GM19372 (cell line): Measurements from ENCODE around the gene BAG1.

ENCODE experiments used
- ATAC-seq: cut with Tn5 transposase; IDR thresholded peaks from one replicate; pipeline ENCODE4 v1.9.1; 2021; ENCODE audit warnings: mild to moderate bottlenecking, low read depth, moderate library complexity; ENCODE audit not compliant: unreplicated experiment

BAG1 gene

DNA sequence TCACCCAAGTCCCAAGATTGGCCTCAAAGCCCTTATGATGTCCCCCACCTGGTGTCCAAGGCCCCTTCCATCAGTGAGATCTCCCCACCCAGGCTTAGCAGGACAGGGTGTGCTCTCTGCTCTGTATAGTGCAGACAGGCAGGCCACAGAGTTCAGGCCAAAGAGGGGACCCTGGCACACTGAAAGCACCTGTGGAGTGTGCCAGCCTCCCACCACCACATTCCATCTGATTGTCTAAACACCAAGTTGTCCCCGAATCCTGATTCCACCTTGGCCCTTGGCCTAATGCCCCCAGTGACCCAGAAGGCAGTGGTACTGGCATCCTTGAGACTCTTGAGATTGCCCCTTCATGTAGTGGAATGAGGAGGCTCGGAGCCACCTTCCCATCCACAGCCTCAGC lies 19.2 kb downstream of the BAG1 start:
- no peak for ATAC-seq

DNA sequence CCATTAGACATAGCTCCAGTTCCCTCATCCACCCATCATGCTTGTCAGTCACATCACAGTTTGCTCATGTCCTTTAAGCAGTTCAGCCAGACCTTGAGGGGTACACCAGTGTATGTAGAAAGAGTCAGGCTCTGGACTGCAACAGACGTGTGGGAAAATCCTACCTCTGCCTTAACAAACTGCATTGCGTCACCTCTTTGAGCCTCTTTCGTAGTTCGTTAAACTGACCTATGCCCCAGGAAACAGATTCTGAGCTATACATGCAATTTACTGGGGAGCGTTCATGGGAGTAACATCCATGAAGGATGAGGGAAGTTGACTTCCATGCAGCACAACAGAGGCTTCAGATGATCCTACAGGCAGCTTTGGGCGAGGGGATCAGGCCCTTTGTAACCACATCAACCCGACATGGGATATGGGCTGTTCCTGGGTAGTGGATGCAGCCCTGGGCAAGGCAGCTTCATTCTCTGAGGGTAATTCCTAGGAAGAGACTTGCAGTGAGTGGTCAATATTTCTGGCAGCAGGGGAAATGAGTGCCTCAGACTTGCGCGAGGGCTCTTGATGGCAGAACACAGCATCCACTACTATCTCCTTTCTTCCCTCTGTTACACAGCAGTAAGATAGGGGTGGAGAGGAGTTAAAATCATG lies 20.2 kb downstream of the BAG1 start:
- no peak for ATAC-seq

- ATAC-seq: no peak
These were observed 21.8 kb downstream of the BAG1 start for GRCh38 chr9:33242609-33243134.

DNA sequence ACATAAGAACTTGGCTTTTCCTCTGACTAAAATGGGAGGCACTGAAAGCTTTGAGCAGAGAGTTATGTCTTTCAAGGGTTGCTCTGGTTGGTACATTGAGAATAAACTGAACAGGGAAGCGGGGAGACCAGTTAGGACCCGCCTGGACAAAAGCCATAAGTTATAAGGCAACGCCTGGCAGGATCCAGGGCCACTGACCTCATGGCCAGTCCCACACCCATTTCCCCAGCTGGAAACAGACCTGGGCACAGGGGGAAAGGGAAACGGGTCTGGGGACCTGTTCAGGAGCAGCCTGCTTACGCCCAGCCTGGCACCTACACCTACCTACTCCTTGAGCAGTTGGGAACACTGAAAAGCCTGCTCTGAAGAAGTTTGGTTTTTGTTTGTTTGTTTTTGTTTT lies 23.2 kb downstream of the BAG1 start:
- no peak for ATAC-seq

DNA sequence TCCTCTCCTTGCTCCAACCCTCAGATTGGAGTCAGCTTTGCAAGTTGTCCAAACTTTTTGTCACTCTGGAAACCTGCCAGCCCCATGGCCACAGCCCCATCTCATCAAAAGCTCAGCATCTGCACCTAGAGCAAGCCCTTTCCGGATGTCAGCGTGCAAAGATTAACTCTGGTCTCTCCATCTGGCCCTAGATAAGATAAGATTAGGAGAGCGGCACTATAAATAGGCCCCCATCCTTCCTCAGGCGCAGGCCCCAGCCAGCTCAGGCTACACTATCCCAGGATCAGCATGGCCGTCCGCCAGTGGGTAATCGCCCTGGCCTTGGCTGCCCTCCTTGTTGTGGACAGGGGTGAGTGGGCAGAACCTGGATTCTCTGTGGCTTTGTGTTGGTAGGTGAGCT lies 24.6 kb downstream of the BAG1 start, which contains the start of gene SPINK4:
Gene SPINK4 (plus strand): TSS at position 247 of the 400 bp plus-strand sequence. CDS start 42 bp downstream, at position 289.
- no peak for ATAC-seq

GRCh38 chr9:33236571-33236970 lies 27.9 kb downstream of the BAG1 start:
- ATAC-seq: no peak

DNA sequence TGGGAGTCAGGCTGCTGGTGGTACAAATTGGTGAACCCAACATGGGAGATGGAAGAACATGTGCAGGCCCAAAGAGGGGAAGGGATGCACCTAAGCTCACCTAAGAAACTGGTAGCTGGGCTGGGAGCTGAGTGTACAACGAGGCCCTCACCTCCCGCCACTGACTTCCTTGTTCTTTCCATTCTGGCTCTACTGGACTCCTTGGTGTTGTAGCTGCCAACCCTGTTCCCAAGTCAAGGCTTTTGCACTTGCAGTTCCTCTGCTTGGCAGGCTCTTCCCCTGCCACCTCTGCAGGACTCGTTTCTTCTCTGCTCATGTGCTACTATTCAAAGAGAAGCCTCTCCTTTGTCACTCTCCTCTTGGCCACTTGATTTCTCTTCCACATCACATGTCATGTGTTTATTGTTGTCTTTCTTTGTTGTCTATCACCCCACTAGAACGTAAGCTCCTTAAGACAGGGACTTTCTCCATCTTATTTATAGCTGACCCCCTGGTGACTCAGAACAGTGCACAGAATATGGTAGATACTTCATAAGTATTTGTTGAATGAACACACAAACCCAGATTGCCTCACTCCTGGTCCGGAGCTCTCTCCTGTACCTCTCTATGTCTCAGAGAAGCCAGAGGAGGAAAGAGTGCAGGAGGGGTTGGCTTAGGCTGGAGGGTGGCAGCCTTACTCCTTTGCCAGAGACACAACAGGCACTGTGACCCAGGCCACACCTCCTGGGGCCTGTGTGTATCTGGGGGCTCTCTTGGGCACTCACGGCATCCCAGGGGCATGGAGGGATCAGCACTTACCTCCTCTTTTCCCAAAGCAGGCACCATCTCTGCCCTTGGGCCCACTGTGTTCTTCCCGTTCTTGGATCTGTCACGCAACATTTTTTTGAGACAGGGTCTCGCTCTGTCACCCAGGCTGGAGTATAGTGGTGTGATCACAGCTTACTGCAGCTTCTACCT lies 29.7 kb downstream of the BAG1 start:
- ATAC-seq: no peak

DNA sequence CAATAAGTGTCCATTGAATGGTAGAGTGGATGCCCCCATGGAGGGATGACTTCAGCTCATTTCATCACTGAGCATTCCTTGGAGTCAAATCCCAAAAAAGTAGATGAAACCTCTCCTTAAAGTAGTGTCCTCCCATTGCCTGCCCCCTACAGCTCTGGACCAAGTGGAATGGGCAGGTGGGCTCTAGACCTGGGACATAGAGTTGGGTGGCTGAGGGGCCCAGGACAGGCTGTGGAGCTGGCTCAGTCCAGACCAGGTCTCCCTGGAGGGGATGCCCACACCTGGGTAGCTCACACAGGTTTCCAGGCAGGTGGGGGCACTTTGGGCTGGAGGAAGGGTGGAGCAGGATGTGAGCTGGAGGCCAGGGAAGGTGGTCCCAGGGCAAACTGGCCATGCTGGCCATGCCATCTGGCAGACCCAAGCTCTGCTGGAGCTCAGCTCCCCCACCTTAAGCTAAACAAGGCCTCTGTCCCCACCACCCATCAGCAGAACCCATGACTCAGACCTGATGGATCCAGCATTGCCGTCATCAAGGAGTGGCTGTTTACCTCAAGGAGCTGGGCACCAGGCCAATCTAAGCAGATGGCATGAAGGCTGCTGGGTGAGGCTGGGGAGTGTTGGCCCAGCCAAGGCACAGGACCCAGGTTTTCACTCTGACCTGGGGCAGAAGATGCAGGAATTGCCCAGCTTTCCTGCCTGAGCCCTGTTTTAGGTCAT lies 30.7 kb downstream of the BAG1 start:
- no peak for ATAC-seq

GRCh38 chr9:33232815-33233214 lies 31.7 kb downstream of the BAG1 start:
- no peak for ATAC-seq

DNA sequence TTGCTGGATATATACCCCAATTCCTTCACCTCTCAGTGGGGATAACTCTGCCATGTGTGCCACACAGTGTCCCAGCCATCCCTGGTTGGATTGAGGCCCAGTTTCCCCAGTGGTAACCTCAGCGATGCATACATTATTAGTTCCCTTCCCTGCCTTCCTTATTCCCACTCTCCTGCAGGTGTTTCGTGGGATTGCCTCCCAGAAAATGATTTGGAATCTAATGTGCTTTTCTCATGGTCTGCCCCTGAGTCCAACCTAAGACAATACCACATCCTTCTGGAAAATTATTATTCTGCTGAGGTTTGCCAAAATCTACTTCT lies 32.9 kb downstream of the BAG1 start:
- no peak for ATAC-seq

DNA sequence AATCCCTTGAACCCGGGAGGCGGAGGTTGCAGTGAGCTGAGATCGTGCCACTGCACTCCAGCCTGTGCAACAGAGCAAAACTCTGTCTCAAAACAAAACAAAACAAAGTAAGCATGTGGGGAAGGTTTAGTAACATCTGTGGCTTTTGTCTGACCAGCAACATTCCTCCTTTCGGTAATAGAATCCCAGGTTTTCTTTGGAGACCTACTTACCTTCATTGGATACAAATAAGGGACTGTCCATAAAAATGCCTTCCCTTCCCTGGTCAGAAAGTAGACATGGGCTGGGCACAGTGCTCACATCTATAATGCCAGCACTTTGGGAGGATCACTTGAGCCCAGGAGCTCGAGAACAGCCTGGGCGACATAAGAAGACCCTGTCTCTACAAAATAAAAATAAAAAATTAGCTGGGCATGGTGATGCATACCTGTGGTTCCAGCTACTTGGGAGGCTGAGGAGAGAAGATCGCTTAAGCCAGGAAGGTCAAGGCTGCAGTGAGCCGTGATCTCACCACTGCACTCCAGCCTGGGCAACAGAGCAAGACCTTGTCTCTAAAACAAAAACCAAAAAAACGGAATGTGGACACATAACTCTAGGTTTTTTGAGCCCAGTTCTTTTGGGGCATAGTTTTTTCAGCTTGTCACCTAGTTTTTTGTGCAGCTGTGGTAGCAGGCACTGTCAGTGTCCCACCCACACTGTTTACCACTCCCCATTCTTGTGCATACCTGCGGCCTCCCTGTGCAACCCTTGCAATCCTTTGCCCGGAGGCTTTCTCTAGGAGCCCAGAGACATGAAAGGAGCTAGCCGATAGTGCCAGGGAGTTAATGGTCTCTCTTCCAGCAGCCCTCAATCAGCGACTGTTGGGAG lies 33.5 kb downstream of the BAG1 start:
- ATAC-seq: no peak

DNA sequence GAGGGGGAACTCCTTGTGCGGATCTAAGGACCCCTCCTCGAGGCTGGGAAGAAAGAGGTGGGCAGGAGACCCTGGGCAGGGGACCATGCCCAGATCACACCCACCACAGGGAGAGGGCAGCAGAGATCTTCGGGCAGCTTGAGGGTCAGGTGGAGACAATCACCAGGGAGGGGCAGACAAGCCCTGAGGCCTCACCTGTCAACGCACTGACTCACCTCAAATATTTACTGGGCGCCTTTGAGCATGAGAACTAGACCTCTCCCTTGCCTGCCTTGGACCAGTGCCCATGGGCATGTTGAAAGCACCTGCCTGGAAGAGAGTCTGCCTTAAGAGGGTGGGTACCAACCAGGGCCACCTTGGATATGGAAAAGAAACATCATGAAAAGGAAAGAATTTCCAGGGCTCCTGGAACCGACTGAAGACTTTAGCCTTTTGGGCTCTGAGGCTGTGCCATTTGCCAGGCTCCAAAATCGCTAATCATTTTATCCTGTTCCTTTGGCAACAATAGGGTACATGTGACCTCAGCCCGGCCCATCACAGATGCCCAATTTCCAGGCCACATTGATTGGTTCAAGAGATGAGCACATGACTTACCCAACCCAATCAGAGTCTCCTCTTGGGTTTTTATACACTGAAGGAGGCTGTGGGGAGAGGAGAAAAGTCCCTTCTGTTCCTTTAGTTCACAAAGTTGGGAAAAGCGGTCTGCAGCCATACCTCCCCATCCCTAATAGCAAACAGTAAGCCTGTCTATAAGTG lies 35.0 kb downstream of the BAG1 start:
- ATAC-seq: no peak

- ATAC-seq: no peak
These were observed 35.9 kb downstream of the BAG1 start for GRCh38 chr9:33228606-33229005.

DNA sequence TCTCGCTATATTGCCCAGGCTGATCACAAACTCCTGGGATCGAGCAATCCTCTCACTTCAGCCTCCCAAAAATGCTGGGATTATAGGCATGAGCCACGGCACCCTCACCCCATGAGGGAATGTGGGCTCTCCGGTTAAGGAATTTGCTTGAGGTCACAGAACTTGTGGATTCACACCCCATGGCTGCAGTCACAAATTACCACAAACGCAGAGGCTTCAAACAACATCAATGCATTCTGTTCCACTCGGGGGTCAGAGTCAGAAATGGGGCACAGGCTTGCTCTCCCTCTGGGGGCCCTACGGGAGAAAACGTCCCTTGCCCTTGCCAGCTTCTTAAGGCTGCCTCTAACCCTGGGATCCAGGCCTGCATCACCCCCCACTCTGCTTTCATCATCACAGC lies 36.8 kb downstream of the BAG1 start:
- ATAC-seq: no peak

- ATAC-seq: no peak
These were observed 37.5 kb downstream of the BAG1 start for GRCh38 chr9:33227008-33227398.

- no peak for ATAC-seq
These were observed 39.0 kb downstream of the BAG1 start for GRCh38 chr9:33225319-33226147.

DNA sequence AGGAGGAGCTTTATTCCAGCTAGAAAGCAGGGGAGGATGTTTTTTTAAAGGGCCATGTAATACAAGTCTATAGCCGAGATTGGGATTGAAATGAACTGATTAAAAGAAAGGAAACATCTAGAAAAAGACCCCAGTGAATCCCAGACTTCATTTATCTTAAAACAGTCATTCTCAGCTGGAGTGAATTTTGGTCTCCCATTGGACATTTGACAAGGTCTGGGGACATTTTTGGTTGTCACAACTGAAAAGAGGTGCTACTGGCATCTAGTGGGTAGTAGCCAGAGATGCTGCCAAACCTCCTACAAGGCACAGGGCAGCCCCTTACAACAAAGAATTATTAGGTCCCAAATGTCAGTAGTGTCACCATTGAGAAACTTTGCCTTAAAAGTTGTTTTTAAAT lies 40.8 kb downstream of the BAG1 start:
- no peak for ATAC-seq

DNA sequence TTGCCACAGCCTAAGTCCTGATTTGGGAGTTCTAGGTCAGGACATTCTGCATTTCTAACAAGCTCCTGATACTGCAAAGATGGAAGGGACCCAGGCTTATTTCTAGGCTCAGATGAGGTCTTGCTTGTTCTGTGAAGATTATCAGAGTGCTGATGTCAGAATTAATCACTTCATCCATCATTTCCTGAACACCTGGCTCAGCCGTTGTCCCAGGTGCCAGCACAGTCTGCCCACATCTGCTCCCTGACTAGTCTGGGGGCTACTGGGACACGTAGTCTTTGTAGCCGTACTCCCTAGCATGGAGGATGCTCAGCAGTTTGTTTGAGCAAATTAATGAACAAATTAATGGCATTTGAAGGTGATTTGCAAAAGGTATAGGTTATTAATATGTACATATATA lies 42.5 kb downstream of the BAG1 start:
- ATAC-seq: no peak

GRCh38 chr9:33221568-33221884 lies 43.0 kb downstream of the BAG1 start:
- ATAC-seq: no peak
